Inferior parietal cortex (tissue), 1 donor: Measurements from ENCODE around the gene OR1F1.
"Not testable (repeated sequence)": the region's sequence is repeated elsewhere in the genome, so short reads cannot be mapped to it uniquely, and the experiment has no call there.

Experiments used
- DNase-seq: peaks from one replicate; pipeline ENCODE4 v3.0.0-alpha.2; 2016; ENCODE audit errors: extremely low spot score

The OR1F1 gene

GRCh38 chr16:3173892-3174617 lies 13.9 kb upstream of the OR1F1 start:
- DNase-seq, result no peak

- no peak for DNase-seq
These were observed 13.3 kb upstream of the OR1F1 start for GRCh38 chr16:3174618-3175148.

GRCh38 chr16:3175157-3176093 lies 12.6 kb upstream of the OR1F1 start:
- DNase-seq, result no peak

GRCh38 chr16:3179651-3180050 lies 8.4 kb upstream of the OR1F1 start:
- DNase-seq, result no peak

GRCh38 chr16:3180445-3180878 lies 7.5 kb upstream of the OR1F1 start:
- no peak for DNase-seq

- not testable (repeated sequence) for DNase-seq
These were observed 5.8 kb upstream of the OR1F1 start for GRCh38 chr16:3182293-3182607.

GRCh38 chr16:3182608-3183444 lies 5.2 kb upstream of the OR1F1 start:
- DNase-seq, result no peak

GRCh38 chr16:3183445-3184139 lies 4.4 kb upstream of the OR1F1 start:
- DNase-seq, result no peak

GRCh38 chr16:3186946-3187690 lies 886 bp upstream of the OR1F1 start:
- no peak for DNase-seq

GRCh38 chr16:3188675-3188924 lies 596 bp downstream of the OR1F1 start:
- DNase-seq, result no peak

- DNase-seq, result no peak
These were observed 1.2 kb downstream of the OR1F1 start for GRCh38 chr16:3188925-3189825.

GRCh38 chr16:3189869-3190268 lies 1.9 kb downstream of the OR1F1 start:
- DNase-seq, result no peak

GRCh38 chr16:3190949-3191353 lies 2.9 kb downstream of the OR1F1 start:
- DNase-seq, result no peak

GRCh38 chr16:3192476-3193019 lies 4.5 kb downstream of the OR1F1 start:
- no peak for DNase-seq

- no peak for DNase-seq
These were observed 5.5 kb downstream of the OR1F1 start for GRCh38 chr16:3193221-3194212.

GRCh38 chr16:3194792-3195191 lies 6.8 kb downstream of the OR1F1 start:
- DNase-seq, result no peak

GRCh38 chr16:3195975-3196374 lies 8.0 kb downstream of the OR1F1 start:
- DNase-seq, result no peak

GRCh38 chr16:3197694-3198333 lies 9.8 kb downstream of the OR1F1 start:
- not testable (repeated sequence) for DNase-seq
